ENCODE results near the gene CFI.
A peak's percentile ranks its signal among the peaks of the same experiment; 100 is the strongest.

CFI gene

GRCh38 chr4:109698656-109699055 lies 103.1 kb downstream of the CFI start:
- peaks cover 3% of the 10 kb centered on the region; the same call in 1 of the 2 replicates for H3K36me3 ChIP-seq (ENCODE audit: insufficient read depth)
- peaks cover 34% of the 10 kb centered on the region for H3K79me2 ChIP-seq (ENCODE audit: insufficient read depth, low read depth)
- no peak overlapping the region for H3K4me2 ChIP-seq
- no peak overlapping the region for H3K9ac ChIP-seq
- H3K4me3 ChIP-seq (IDR thresholded peaks at IDR 0.05; ENCODE audit: insufficient read depth, low read depth, low read length) = no peak overlapping the region
- H2AFZ ChIP-seq (ENCODE audit: low read depth) = no peak overlapping the region
- peaks cover 50% of the 10 kb centered on the region for H3K4me1 ChIP-seq (ENCODE audit: low read depth, poor library complexity, severe bottlenecking)
- TF ChIP-seq CTCF (conservative IDR thresholded peaks at IDR 0.05; ENCODE audit: low read depth, low read length) = no peak
- no peaks in the 10 kb centered on the region for H4K20me1 ChIP-seq (ENCODE audit: insufficient read depth)
- no peak overlapping the region for H3K27ac ChIP-seq
- no peaks in the 10 kb centered on the region for H3K27me3 ChIP-seq (ENCODE audit: insufficient read depth, low read depth)

- Histone ChIP-seq H3K27me3 (ENCODE audit: insufficient read depth, low read depth) (no peaks in the 10 kb centered on the region), H4K20me1 (ENCODE audit: insufficient read depth) (no peaks in the 10 kb centered on the region), H3K27ac (peak overlapping the region; percentile 80), H3K4me3 (IDR thresholded peaks at IDR 0.05; ENCODE audit: insufficient read depth, low read depth, low read length) (no peak overlapping the region), H3K36me3 (ENCODE audit: insufficient read depth) (no peaks in the 10 kb centered on the region; the same call in 1 of the 2 replicates), H3K9ac (peak overlapping the region; percentile 10; the same call in 1 of the 2 replicates), H2AFZ (ENCODE audit: low read depth) (no peak overlapping the region), H3K4me2 (peak overlapping the region; percentile 65), H3K4me1 (ENCODE audit: low read depth, poor library complexity, severe bottlenecking) (peaks cover 77% of the 10 kb centered on the region), H3K79me2 (ENCODE audit: insufficient read depth, low read depth) (no peaks in the 10 kb centered on the region)
- TF ChIP-seq CTCF (conservative IDR thresholded peaks at IDR 0.05; ENCODE audit: low read depth, low read length) = no peak
Measured at GRCh38 chr4:109691411-109691920, 110.3 kb downstream of the CFI start.

Data from KMS-11 (cell line).